ENCODE measurements around the gene PRRT1.
"Not testable (repeated sequence)": the region's sequence is repeated elsewhere in the genome, so short reads cannot be mapped to it uniquely, and the experiment has no call there.

PRRT1 gene

DNA sequence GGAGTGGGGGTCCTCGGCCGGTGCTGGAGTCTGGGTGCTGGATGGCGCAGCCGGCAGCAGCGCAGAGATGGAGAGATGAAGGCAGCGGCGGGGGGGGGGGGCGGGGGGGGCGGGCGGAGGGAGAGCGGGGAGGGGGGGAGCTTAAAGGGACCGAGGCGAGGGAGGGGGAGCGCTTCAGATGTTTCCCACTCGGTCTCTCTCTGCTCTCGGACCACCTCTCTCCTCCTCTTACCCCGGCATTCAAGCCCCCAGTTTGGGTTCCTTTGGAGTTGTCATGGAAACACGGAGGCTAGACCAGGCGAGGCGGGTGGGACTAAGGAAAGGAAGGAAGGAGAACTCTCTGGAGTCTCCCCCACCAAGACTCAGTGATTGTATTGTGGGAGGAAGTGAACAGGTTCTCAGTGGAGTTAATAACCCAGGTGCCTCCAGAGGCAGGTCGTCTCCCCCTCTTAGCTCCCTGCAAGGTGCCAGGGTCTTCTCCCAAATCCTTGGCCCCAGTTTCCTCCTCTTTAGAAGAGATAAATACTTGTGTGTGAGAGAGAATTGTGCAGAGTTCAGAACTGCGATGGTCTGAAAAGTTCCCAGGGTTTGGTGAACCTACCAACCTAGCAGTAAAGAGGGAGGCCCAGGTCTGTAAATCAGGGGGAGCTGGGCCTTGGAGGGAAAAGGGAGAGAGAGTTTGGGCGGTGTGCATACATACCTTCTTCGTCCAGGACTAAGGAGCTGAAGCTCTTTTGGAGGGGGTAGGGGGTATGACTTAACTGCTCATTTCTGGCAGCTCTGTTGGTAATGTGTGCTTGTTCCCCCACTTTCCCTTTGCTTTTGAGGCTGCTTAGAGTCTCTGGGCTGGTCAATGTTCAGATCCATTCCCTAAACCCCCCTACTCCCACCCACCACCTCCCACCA is at the start of gene PRRT1:
PRRT1 (minus strand) TSS at position 77 of the 906 bp plus-strand sequence. CDS start 112 bp downstream, outside the sequence.
- peak; percentile 44 for DNase-seq (ENCODE audit: low spot score)

DNA sequence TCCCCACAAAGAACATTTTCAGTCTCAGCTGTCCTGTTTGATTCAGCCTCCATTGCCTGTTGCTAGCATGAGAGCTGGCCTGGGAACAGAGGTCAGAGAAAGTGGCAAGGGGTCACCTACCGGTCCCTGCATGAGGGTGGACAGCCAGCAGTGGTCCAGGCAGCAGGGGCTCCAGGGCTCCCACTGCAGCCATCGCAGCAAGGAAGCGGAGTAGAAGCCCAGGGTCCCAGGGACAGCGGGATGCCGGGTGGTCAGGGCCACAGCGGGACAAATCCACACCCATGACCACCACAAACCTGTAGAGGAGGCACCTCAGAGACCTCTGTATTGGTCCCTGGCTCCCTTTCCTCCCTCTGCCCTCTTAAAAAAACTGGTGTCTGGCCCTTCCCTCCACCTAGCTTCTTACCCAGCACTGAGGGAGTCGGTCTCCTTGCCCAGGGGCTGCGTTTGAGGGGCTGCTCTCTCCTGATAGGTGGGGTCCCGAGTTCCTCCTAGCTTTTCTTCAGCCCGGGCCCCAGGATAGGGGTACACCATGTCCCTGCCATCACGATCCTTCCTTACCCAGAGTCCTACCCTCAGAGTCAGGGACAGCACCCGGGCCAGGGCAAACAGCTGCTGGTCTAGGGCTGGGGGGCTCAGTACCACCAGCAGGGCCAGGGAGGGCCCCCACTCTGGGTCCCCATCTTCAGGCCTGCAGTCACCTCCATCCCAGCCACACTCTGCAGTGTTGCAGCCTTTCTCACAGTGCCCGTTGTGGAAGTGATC is 49.2 kb upstream of the PRRT1 start:
- no peak for DNase-seq (ENCODE audit: low spot score)

DNA sequence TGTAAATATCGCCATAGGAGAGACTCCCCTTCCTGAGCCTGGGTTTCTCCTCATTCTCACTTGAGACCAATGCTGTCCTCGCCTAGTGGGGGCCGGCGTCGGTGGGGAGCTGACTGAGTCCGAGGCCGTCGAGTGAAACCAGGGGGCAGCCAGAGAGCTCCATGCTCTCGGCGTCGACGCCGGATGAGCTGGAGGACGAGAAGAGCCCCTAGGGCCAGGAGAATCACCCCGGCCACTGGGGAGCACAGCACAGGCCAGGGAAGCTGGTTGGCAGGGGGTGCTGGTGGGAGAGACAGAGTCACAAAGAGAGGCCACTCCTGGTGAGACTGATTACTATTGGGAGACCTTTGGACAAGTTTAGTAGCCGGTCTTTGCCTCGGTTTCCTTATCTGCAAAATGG is 47.1 kb upstream of the PRRT1 start:
- DNase-seq (ENCODE audit: low spot score): no peak

DNA sequence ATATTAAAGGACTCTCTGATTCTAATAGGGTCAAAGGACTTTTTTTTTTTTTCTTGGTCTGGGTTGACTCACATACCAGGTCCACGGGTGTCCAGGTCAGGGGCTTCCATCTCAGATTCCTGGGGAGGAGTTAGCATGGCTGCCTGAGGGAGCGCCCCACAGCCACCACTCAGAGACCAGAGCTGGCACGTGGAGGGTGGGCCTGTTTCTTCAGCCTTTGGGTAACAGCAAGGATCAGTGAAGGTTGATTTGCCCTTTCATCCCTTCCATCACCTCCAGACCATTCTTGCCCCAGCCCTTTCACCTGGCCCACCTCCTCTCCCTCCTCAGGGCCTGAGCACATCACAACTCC is 46.6 kb upstream of the PRRT1 start:
- no peak for DNase-seq (ENCODE audit: low spot score)

DNA sequence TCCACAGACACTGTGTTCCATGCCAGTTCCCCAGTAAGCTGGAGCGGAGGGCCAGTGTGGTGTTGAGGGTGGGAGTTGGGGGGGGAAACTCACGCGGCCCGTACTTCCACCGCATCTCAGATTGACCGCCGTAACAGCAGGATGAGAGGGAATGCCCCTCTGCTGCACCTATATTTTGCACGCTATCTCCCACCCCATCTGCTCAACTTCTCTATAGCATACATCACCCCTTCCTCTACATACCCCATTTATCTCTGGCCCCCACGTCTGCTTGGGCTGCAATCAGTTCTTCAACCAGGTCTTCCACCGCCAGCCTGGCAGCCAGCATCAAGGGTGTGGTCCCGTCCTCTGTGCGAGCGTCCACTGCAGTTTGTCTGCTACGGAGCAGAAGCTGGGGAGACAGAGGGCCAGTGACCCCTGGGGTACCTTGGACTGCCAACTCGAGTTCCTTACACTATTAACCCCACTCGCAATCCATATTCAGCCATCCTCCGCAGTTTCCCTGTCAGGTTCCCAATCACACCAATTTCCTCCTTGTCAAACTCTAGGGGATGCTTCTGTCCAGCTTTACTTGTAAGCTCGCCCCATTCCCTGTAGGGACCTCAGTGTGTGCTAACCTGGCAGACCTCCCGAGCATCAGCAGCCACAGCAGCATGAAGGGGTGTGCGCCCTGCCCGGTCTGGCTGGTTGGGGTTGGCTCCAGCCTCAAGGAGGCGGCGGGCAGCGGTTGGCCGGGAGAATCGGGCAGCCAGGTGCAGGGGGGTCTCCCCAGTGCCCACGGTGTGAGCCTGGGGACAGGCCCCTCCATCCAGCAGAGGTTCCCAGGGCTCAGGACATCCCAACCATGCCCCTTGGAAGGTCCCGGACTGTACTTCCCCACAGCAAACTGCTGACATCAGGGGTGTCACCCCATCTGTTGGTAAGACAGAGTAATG is 45.2 kb upstream of the PRRT1 start:
- DNase-seq (ENCODE audit: low spot score): no peak

DNA sequence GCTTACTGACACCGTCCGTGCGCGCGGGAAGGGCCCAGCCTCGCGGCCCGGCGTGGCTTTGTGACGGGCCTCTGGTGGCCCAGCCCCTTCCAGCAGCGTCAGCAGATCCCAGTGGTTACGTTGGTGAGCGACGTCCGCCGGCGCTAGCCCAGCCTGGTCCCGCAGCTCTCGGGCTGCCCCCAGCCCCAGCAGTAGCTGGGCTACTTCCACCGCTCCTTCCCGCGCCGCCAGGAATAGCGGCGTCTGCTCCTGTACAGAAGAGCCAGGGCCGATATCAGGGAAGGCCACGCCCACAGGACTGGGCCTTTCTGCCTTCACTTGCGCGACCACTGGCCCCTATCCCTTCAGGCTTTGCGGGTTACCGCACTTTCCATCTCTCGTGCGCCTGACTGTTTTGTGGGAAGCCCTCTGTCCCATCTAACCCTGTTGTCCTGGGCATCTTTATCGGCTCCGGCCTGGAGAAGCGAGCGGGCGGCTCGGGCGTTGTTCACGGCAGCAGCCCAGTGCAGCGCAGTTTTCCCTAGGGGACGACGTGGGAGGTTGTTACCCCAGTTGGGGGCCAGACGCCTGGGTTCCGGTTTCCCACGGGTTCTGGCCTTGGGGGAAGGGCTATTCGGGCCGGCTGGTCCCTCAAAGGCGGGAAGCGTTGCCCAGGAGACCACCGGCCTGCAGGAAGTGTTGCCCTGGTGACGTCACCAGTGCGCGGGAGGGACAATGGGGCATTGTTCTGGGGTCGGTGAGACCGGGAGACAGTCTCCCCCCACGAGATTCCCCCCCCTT is 44.4 kb upstream of the PRRT1 start:
- peak; percentile 63 for DNase-seq (ENCODE audit: low spot score)

DNA sequence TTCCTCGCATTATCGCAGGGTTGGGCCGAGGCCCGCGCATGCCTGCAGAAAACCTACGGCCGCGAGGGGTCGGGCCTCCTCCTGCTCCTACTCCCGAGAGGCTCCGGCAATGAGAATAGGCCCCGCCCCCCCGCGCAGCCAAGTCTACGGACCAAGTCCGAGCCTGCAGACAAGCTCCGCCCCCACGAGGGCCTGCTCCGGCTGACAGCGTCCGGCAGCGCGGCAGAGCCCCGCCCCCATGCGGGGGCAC is 43.8 kb upstream of the PRRT1 start:
- DNase-seq (ENCODE audit: low spot score): peak; percentile 99

DNA sequence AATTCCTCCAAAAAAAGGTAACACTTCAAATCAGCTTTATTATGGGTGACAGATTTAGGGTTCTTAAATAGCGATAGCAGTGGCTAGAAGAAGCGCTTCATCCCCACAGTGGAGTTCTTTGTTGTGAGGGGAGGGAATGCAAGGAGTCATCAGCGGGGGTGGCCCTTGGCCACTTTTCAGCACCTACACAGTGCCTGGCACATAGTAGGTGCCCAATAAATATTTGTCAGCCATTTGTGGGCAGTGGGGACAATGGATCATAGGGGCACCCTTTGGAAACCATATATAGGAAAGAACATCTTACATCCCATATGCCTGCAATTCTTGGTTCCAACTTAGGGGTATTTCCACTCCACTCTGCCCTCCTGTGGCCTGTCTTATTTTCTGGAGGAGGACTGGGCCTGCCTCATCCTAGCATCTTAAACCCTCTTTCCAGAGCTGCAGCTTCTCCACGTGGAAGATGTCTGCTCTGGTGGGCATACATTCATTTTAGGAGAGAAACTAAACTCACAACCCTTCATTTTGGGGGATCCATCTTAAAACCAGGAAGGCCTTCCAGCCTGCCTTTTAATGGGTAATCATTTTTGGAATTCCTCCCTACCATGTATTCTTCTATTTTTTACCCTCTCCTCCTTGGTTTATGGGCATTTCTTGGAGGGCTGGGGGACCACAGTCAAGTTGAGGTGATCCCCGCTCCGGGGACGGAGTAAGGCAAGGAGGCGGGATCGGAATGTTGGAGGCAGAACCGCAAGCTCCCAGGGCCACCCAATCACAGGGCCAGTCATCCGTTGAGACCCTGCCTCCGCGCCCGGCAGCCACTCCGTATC is 43.3 kb upstream of the PRRT1 start:
- DNase-seq (ENCODE audit: low spot score): peak; percentile 31

DNA sequence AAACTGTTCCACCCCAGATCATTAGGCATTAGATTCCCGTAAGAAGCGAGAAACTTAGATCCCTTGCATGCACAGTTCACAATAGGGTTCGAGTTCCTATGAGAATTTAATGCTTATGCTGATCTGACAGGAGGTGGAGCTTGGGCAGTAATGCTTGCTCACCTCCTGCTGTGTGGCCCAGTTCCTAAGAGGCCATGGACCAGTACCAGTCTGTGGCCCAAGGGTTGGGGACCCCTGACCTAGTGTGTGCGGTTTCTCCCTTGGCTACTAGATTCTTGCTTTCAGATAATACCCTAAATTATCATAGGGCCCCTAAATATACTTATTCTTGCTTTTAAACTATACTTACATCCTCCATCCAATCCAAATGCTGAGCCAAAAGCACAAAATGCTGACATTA is 42.6 kb upstream of the PRRT1 start:
- no peak for DNase-seq (ENCODE audit: low spot score)

DNA sequence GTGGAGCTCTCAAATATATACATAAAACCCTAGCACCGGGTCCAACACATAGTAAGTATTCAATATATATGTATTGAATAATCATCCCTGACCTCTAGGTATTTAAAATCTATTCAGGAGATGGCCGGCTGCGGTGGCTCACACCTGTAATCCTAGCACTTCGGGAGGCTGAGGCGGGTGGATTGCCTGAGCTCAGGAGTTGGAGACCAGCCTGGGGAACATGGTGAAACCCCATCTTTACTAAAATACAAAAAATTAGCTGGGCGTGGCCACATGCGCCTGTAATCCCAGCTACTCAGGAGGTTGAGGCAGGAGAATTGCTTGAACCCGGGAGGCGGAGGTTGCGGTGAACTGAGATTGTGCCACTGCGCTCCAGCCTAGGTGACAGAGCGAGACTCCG is 41.4 kb upstream of the PRRT1 start:
- DNase-seq (ENCODE audit: low spot score): not testable (repeated sequence)

DNA sequence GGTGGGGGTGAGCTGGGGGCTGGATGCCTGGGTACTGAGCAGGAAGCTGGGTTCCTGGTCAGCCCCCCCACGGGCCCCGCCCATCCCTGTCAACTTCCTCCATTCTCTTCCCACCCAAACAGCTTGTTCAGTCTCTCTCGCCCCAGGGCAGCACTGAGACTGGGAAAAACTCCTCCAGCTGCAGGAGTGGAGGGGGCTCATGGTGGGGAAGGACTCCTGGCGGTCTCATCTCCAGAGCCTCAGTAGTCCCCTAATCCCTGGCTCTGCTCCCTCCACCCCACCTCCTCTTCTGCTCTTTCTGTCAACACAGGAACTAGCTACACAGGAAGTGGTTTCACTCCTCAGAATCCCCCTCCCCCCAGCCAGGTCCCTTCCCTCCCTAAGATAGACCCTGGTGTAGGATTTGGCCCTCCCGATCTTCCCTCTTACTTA is 40.9 kb upstream of the PRRT1 start, which contains the start of gene GPSM3:
GPSM3 (minus strand) TSS at position 36 of the 432 bp plus-strand sequence. CDS start 130 bp downstream, outside the sequence.
- no peak for DNase-seq (ENCODE audit: low spot score)

DNA sequence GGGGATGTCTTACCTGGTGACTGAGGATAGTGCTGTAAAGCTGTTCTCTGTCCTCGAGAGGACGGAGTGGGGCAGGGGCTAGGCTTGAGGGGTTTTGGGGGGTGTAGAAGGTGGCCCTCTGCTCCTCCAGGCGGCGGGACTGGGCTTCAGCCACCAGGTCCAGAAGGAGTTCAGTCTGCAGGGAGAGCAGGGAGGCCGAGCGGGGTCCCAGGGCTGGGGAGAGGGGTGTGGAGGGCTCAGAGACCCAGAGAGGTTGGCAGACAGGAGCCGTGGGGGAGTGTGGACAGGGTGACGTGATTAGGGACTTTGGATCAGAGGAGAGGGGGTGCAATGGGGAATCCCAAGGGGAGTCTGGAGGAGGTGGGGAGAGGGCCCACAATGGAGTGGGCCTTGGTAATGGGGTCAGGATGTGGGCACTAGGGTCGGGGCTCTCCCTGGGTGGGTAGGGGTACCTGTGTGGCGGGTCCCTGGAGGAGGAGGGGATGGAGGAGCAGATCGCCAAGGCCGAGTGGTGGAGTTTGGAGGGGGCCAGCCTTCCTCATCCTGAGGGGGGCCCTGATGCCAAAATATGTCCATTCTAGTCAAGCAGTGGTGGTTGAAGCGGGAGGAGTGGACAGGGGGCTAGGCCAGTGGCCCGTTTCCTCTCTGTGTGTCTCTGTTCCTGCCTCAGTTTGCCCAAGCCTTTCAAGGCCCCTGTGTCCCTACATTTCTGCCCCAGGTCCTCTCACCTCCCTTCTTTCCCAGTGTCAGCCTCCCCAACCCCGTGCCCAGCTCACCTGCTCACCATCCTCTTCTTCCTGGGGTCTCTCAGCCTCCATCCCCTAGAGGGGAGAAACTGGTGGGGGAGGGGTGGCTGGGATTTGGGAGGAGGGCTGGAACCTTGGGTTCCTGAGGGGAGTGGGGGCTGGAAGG is 40.2 kb upstream of the PRRT1 start:
- no peak for DNase-seq (ENCODE audit: low spot score)

DNA sequence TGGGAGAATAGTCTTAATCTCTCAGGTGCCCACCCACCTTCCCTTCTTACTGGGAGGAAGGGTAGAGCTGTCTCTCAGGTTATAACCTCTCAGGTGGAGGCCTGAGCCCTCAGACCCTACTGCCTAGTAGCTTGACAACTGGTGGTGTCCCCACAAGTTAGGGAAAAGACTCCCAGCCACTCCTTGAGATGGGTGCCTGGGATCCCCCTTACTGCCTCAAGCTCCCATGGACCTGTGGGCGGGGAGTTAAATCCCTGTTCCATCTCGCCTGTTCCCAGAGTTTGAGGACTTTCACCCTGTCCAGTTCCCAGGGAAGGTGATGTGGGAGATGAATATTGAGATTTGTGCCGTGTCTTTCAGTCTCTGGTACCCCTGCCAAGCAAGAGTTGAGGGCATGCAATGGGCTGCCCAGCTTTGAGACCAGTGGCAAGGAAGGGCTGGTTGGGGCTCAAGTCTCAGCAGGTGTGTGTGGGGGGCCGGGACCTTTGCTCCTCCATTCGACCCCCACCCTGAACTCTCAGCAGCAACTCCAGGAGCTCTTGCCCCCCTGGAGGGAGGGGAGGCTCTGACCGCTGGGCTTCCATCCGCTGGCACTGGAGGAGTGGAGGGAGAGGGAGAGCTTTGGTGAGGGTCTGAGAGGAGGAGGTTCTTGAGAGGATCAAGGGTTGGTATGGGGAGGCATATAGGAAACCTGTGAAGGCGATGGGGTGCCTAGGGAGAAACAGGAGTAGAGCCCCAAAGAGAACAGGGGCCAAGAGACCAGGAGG is 39.4 kb upstream of the PRRT1 start:
- DNase-seq (ENCODE audit: low spot score): no peak

DNA sequence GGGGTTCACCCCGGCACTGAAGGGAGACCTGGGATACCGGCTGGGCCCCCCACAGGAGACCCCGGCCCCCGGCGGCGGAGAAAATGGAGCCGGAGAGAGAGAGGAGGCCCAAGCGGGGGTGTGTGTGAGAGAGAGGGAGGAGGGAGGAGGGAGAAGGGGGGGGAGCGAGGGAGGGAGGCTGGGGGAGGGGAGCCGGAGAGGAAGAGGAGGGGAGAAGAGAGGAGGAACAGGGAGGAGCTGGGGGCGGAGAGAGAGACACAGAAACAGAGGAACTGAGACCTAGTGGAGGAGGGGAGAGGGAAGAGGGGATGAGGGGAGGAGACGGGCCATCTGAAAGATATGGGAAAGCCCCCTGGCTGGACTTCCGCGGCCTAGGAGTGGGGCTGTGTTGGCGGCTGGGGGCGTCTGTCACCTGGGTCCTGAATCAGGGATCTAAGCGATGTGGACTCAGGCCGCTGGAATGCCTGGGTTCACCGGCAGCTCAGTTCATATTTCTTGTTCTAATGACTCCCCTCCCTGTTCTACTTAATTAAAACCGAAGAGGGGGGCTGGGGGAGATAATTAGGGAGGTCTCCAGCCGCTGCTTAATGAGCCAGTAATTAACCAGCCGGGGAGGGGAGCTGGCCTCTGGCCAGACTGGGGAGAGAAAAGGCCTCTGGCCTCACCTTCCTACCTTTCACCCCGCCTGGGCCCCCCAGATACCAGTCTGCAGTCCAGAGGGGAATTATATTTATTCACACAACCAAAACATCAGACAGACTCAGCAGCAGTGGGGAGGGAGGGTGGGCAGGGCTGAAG is 38.5 kb upstream of the PRRT1 start, which contains the start of gene PBX2:
PBX2 (minus strand) TSS at position 149 of the 798 bp plus-strand sequence. CDS start 287 bp downstream, outside the sequence.
- peak; percentile 73 for DNase-seq (ENCODE audit: low spot score)

DNA sequence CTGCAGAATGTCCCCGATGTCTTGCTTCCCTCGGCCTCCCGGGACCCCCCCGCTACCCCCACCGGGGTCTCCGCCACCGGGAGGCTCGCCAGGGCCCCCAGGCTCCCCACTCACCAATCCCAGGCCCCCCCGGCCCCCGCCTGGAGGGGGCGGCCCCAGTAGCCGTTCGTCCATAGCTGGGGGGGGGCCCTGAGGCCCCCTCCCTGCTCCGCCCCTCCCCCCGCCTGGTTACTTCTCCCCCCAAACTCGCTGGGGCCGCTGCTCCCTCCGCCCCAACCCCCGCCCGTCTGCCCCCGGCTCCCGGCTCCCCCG is 38.0 kb upstream of the PRRT1 start:
- no peak for DNase-seq (ENCODE audit: low spot score)

DNA sequence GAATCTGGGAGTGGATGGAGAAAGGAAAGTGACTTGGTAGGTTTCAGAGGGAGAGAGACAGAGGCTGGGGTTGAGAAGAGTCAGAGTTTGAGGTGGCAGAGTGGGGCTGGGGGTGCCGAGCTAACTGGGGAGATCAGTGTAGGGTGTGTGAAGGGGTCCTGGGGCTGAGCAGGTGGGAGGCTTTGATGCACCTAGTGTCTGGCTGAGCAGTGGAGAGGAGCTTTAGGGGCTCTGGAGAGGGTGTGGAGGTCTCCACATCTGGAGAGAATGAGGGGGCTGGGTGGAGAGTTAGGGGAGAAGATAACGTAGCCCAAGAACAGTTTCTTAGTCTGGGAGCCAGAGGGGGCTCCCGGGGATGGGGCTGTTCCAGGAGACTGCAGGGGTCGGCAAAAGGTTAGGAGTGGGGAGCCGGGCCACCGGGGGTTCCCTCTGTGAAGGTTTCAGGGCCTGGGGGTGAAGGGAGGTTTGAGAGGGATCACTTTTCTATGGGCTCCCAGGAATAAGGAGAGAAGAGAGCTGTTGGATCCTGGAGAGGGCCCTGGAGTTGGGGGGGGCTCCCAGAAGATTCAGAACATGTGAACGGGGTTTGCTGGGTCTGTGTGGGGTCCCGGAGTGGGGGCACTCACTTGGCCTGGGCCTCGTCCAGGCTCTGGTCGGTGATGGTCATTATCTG is 37.5 kb upstream of the PRRT1 start:
- DNase-seq (ENCODE audit: low spot score): no peak

DNA sequence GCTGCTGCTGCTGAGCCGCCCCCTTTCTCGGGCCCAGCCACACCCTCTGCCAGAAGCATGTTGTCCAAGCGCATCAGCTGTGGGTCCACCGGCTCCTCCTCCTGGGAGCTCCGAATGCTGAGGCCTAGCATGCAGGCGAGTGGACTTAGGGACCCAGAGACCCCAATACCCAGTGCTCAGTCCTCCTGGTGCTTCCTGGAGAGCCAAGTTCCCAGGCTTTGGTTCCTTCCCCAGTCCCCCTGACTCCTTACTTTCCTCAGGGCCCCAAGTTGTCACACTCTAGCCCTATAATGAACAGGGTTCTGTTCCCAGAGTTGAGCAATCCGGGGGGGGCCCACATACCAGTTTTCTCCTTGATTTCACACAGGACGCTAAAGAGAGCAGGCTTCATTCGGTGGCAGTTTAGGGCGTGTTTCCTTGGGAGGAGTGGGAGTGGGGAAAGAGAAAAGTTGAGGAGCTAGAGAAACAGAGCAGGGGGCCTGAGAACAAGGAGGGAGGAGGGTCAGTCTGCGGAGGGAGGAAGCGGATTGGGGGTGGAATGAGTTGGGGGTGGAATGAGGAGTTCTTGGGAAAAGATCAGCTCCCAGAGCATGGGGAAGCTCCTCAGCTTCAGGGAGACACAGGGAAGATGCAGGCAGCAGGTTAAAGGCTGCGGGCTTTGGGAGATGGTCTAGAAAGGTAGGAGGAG is 36.8 kb upstream of the PRRT1 start:
- no peak for DNase-seq (ENCODE audit: low spot score)

All from AG08395 (cell line).